Stimulated activated CD4-positive, alpha-beta T cell treated with anti-CD3 and anti-CD28 coated beads, Interleukin-2, amount 100 ng/mL, for 24 hours (primary cell): ENCODE data around the gene GJC2.

Experiments
- DNase-seq, 2 donors: peaks; one replicate each; pipeline ENCODE4 v3.0.0-alpha.2; 2020

GJC2 gene

DNA sequence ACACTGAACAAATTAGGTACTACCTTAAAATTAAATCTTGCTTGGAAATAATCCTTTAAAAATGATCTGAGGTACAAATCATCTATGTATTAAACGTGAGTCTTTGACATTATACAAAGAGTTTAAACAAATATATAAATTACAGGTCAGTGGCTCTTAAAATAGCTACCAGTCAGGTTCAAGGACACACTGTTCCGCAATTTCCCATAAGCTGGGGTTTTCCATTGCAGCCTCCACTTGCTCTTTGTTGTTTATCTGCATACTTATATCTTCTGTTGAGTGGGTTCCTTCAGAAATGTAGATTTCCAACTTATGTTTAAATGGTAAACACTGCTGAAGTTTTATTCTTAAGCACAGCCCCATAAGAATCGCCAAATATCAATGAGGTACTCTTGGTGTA lies 34.9 kb upstream of the GJC2 start:
- DNase-seq = no peak

DNA sequence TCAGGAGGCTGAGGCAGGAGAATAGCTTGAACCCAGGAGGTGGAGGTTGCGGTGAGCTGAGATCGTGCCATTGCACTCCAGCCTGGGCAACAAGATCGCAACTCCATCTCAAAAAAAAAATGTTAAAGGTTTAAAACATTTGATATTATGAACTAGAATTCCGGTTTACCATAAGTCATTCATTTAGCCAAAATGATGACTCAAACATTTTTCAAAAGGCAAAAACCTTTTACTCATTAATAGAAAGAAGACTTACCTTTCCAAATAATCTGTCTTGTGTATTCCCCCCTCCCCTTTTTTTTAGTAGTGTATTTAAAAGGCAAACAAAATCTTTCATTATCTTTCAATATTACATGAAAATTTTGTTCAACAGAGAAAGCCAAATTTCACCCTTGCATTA lies 32.4 kb upstream of the GJC2 start:
- no peak for DNase-seq

DNA sequence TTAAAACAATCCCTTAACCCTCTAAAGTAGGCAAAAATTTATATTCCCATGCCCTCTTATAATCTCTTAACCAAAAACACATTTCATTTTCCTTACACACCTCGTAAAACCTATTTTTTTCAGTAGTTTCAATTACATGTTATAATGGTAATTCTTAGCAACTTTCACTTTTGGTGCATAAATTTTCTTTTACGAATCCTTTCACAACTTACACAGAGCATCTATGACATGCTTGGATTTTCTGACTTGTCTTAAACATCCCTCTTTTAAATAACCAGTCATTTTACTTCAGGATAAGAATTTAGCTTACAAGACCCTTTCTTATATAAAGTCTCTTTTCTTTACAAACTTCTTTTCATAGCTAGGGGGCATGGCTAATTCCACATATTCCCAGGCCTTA lies 31.7 kb upstream of the GJC2 start:
- no peak for DNase-seq

DNA sequence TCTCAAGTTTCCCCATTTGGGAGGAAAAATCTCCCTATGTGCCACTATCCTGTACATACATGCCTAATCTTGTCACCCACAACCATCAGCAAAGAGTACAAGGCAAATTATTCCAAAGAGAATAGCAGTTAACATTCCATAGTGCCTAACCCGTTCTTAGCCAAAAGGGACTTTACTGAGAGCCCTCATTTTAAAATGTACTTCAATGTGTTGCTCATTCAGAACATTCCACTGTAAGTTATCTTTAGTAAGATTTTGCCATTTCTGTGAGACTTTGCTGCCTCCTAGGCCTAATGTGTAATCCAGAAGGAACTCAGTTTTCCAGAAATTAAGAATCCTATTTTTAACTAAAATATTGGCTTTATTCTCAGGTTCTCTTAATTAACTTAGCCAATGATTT lies 29.4 kb upstream of the GJC2 start:
- DNase-seq = no peak

DNA sequence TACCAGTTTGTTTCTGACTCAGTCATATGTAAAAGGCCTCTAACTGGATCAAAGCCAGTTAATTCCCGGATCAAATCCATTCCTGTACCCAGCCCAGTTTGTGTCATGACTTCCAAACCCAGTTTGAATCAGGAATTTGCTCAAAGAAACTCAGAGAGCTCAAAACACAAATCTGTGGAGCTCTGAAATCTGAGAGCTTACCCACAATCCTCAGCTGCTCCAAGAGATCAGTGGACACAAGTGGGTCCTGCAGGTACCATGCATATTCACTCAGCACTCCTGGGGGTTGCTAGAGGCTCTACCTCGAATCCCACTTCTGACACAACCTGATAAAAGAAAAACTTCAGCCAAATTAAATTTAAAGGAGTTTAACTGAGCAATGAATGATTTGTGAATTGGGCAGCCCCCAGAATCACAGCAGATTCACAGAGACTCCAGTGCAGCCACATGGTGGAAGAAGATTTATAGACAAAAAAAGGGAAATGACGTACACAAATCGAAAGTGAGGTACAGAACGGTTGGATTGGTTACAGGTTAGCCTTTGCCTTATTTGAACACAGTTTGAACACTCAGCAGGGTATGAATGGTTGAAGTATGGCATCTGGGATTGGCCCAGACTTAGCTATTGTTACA lies 28.8 kb upstream of the GJC2 start:
- no peak for DNase-seq

DNA sequence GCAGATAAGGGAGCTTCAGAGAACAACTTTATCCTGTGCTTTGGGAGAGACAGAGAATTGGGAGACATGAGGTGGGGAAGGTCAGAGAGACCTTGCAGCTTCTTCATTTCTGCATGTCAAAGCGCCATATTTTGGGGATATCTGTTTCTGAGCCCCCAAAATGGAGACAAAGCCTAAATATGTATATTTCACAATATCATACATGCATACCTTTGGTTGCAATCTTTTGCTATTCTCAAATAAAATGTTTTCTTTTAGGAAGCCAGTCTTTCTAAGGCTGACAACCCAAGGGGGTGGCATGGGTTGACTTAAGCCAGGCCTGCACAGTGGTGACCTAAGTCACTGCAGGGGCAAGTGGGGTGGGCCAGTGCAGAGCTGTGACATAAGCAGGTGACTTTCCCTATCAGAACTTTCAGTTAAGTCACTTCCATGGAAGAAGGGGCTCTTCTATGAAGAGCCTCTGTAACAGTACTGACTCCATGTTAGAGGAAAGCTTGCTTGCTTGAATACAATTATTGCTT lies 26.7 kb upstream of the GJC2 start:
- DNase-seq = no peak

DNA sequence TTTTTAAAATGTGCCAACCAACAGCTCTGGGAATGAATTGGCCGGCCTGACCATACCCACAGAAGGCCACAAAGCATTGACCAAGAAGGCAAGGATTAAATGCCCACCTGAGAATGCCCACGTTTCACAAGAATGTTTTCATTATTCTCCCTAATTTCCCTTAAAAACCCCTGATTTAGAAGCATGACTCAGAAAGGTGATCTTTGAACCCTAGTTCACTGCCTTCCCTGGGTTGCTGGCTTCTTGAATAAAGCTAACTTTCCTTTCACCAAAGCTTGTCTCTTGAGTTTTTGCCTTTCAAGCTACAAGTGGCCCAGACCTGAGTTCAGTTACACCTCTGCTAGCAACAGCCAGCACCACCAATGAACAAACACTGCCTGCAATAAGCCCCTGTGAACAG lies 26.2 kb upstream of the GJC2 start:
- no peak for DNase-seq

DNA sequence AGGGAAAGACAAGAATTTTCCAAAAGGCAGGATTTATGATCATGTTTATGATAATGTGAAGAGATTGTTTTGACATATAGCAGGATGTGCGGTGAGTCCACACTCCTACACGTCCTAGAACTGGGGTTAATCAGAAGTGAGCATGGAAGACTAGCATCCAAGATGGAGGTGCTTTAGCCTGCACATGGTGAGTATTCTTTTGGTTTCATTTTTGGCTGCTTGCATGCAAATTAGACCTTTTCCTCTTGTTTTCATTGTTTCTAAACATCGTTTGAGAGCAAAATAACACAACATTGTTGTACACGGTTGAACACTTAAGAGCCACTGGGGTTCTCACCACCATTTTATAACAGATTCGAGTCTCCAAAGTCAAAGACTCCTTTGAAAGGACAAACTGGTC lies 24.5 kb upstream of the GJC2 start:
- DNase-seq = no peak

DNA sequence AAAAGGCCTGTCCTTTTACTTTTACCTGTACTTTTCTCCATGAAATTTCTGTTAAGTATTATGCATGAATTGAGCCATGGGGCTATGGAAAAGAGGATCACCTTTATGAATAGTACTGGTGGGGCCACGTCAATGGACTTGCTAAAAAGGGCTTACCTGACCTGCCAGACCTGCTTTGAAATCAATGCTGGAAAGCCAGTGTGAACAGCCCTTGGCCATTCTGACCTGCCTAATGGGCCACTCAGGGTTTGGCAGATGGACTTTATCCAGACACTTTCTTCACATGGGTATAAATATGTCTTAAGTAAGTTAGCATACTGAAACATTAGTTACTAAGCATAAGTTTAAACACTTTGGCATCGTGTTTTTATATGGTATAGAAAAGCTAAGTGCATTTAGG lies 18.0 kb upstream of the GJC2 start:
- DNase-seq = no peak

DNA sequence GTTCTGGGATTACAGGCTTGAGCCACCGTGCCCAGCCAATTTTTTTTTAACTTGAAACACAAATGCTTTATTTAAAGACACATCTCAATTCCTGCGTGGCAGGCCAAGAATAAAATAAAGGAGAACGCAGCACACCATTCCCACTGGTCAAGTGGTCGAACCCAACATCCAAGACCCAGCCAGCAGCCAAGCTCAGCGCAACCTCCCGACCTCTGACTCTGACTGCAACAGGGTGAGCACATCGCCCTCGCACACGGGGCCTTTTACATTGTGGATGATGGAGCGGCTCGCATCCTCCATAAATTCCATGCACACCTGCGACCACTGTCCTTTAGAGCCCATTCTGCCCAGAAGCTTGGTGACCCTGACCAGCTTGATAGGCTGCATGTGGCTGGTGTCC lies 15.1 kb upstream of the GJC2 start:
- DNase-seq = no peak

DNA sequence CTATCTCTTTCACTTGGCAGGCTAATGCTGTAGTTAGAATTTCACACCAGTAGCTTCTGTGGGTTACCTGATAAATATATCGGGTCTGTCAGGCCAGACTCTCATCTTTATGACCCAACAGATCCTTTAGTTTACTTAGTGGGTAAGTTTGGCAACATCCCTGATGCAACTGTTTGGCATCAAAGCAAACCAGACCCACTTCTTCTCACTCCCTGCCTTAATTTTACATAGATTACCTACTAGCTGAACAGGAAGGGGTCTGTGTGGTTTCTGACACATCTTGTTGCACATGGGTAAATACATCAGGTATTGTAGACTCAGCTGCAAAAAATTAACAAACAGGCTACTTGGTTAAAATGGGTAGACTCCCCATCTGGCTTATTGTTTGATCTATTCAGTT lies 12.8 kb upstream of the GJC2 start:
- DNase-seq = no peak

DNA sequence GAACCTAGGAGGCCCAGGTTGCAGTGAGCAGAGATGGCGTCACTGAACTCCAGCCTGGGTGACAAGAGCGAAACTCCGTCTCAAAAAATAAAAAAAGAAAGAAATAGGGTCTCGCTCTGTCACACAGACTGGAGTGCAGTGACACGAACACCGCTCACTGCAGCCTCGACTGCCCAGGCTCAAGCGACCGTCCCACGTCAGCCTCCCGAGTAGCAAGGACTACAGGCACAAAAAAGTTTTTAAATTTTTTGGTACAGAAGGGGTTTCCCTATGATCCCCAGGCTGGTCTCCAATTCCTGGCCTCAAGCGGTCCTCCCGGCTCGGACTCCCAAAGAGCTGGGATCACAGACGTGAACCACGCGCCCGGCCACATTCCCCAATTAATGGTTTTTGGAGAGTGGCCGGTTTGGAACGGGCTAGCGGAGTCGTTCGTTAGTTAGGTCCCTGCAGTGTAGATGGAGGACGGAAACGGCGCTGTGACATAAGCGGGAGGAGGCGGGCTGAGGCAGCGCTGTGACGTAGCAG lies 10.3 kb upstream of the GJC2 start:
- no peak for DNase-seq

DNA sequence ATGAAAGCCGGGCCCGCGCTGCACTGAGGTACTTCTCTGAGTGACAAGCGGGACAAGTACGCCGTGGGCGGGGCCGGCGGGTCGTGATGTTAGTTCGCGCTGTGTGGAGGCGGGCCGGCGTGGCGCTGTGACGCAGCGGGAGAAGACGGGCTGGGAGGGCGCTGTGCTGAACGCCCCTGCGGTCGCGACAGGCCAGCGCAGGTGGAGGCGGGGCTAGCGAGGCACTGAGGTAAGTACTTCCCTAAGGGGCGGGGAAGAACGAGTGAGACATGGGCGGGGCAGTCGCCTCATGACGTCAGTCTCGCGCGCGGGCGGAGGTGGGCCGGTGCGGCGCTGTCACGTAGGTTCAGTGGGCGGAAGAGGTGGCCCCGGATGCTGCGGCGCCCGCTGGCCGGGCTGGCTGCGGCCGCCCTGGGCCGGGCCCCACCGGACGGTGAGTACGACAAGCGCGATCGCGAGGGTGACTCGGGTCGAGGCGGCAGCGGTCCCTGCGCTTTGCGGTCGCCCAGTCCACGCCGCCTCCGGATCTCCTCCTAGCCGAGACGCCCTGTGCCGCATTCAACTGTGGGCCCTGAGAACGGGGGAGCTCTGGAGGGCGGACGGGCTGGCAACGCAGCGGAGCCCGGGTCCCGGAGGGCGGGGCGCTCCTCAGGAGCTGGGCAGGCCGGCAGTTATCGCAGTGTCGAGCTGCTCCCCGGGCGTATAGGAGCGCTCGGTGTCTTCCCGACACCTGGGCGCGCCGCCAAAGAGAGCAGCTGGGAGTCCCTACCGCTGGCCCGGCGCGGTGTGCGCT lies 9.6 kb upstream of the GJC2 start, which contains the start of gene GUK1:
GUK1 (plus strand) TSS at position 349 of the 793 bp plus-strand sequence; CDS start at position 373, 24 bp downstream.
- DNase-seq = peak; percentile 100

DNA sequence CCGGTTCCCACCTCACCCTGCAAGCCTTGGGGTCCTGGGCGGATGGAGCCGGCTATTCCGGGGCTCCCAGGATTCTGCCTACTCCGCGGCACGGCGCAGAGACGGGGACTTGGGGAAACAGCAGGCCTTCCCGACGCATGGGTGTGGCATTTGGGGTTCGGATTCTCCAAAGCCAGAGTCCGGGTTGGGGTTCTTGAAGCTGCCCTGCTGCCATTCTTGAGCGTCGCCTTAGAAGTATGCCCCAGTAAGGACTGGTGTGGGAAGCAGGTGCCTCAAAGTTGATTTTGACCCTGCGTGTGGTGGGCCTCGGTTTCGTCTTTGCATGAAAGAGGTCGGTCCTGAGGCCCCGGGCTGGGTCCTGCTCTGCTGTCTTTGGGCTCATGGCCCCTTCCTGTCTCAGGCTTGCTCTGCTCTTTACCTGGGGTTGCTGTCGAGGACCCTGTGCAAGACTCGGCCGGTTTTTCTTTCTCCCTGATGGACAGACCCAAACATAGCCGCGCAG lies 9.0 kb upstream of the GJC2 start:
- no peak for DNase-seq

DNA sequence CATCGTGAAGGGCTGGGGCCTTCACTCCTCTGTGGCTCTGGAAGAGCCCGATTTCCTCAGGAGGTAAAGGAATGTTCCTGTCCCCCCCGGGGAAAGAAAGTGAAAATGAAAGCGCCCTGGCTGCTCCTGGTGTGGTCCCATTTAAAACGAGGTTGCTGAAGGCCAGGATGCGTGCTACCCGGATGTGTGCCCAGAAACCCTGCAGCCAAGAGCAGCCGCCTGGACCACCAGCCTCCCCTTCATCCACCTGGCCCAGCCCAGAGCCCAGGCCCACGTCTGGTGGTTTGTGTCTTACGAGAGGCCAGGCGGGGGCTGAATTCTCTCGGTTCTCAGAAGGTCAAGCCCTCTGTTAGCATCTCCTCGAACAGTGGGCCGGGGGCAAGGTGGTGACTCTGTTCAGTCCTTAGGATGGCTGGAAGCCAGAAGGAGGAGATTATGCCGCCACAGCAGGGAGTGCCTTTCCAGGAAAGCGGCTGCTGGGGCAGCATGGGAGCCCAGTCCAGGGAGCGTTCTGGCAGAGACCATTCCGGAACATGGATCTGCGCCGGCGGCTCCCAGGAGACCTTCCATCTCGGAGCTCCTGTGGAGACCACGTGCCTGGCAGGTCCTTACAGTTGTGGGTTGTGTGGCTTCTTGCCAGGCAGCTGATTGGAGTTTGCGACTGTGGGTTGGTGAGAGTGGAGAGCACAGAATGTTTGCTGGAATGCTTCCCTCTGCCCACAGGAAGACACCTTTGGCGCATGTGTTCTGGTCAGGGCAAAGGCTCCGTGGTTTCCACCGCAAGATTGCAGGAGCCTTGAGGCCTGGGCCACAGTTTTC lies 8.3 kb upstream of the GJC2 start:
- DNase-seq = peak in 1 of 2 donors; percentile 34

DNA sequence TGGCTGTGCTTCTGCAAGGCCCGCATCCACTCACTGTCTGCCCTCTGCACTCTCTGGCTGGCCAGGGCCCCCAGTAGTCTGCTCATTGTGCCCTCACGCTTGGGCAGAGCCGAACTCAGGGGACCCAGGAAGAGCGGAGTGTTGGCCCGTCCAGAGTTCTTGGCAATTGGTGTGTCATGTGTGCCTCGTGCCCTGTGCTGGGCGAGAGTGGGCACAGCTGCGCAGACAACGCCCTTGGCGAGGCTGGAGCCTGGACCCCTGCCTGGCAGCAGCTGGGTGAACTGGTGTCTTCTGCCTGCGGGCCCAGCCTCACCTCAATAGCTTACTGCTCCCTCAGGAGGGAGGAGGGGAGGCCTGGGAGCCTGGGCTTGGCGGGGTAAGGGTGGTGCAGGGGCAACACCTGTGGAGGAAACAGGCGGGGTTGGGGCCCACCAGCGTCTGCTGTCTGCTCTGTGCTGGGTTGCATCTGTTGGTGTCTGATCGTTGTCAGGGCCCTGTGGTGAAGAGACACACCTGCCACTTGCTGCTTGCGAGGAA lies 7.5 kb upstream of the GJC2 start:
- DNase-seq = no peak

DNA sequence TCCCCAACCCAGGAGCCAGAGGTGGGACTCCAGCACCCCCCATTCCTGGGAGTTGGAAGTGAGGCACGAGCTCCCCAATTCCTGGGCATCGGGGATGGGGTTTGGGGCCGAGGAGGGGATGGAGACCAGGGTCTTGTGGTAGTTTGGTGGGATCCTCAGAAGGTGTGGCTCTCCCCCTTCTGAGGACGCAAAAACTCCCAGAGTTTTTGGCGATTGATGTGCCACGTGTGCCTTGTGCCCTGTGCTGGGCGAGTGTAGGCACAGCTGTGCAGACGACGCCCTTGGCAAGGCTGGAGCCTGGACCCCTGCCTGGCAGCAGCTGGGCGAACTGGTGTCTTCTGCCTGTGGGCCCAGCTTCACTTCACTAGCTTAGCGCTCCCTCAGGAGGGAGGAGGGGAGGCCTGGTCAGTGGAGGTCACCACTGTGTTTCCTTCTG lies 7.0 kb upstream of the GJC2 start:
- no peak for DNase-seq

DNA sequence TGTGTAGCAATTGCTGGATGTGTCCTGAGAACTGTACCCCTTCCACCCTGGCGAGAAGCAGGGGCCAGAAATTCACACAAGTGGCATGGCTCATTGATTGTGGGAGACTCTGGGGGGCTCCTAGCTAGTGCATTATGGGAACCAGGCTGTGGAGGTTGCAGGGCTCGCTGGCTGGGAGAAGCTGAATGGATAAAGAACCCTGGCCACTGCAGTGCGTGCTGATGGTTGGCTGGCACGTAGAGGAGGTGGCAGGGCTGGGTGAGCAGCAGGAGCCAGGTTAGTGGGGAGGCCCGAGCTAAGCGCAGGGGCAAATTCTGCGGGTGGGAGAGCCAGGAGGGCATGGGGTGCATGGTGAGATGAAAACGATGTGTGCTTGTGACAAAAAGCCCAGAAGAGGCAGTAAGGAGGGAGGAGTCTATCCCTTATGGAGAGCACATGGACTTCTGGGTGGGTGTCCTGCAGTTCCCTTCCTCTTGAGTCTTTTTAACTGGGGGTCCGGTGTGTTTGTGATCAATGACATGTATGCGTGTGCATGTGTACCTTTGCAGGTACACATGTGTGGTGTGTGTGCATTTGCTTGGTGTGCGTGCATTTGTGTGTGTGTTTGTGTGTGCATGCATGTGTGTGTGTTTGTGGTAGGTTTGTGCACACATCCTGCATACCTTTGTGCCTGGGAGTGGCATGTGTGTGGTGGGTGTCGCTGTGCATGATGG lies 6.1 kb upstream of the GJC2 start:
- DNase-seq = no peak

DNA sequence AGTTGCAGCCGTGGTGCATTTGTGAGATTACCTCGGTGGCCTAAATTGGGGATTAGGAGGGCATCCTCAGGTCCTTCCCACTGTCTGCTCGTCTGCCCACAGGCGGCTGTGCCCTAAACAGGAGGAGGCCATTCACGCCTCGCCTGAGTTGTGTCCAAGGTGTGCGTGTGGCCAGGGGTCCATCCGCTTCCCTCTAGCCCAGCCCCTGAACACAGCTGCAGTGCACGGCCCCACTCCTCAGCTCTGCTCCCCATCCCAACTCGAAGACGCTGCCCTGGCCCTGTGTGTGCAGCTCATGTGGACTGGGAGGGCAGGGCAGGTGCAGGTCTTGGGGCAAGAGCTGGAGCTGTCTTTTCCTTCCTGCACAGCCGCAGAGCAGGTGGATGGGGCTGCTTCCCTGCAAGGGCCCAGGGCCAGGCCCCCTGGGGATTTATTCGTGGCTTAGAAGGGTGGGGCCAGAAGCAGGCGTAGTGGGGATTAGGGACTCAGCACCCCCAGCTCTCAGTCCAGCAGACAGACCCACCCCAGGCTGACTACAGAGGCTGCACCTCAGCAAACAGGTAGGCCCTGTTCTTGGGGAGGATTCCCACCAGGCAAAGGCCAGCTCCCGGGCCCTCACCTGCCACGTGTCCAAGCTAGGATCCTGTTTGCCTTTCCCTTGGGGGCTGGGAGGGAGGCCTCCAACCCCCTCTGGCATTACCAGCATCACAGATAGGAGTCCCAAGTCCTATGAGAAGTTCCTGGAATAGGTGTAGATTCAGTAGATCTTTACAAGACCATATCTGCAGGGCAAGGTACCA lies 5.3 kb upstream of the GJC2 start:
- DNase-seq = no peak

DNA sequence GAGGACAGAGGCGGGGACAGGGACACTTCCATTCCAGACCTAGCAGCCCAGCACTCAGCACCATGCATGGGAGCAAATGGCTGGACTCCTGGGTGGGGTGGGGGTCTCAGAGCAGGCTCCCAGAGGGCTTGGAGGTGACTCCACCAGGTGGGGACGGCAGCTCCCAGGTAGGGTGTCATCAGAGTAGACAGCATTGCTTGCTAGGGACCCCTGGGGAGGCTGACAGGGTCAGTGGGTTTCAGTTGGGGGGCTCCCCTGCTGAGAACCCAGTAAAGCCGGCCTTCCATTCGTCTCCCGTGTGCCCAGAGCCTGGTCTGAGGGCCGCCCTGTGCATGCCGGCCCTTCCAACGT lies 4.8 kb upstream of the GJC2 start:
- DNase-seq = no peak
